ENCODE measurements around the gene ZNF394.
A peak's percentile ranks its signal among the peaks of the same experiment; 100 is the strongest.

The ZNF394 gene

DNA sequence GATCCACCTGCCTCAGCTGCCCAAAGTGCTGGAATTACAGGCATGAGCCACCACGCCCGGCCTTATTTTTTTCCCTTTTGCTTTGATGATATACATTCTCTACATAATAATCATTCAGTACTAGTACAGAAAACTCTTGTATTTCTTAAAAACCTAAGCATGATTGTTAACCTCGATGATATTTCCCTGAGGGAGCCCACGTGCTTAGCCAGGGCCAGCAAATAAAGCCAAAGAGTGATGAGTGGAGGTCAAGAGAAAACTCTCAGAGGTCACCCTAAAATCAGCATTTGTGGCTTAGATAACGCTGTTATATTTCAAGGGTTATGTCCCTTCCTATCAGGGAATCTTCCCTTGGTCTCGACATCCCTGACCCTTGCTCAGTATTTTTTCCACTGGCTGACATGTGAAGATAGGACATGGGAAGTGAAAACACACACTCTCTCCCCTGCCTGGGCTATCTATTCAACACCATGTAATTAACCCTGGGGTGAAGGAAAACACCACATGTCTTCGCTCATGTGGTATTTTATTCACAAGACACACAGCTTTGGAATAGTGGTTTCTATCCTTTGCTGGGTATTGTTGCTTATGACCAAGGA, 39.2 kb upstream of the ZNF394 start:
- TF ChIP-seq, protein P1, sequence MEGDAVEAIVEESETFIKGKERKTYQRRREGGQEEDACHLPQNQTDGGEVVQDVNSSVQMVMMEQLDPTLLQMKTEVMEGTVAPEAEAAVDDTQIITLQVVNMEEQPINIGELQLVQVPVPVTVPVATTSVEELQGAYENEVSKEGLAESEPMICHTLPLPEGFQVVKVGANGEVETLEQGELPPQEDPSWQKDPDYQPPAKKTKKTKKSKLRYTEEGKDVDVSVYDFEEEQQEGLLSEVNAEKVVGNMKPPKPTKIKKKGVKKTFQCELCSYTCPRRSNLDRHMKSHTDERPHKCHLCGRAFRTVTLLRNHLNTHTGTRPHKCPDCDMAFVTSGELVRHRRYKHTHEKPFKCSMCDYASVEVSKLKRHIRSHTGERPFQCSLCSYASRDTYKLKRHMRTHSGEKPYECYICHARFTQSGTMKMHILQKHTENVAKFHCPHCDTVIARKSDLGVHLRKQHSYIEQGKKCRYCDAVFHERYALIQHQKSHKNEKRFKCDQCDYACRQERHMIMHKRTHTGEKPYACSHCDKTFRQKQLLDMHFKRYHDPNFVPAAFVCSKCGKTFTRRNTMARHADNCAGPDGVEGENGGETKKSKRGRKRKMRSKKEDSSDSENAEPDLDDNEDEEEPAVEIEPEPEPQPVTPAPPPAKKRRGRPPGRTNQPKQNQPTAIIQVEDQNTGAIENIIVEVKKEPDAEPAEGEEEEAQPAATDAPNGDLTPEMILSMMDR (IDR thresholded peaks at IDR 0.05; ENCODE audit: insufficient read depth, low read length, missing control alignments) = no peak
- ChIA-PET CTCF (interaction anchor here (0.7 to 0.9 kb wide), 2 partner anchors 8 to 160 kb away, joined by 3 read pairs; no protein-coding TSS in a partner anchor), POLR2A (no interaction called here)
- H3K4me3 ChIP-seq (ENCODE audit: low read depth, low read length) = no peak overlapping the region
- no peak for DNase-seq (ENCODE audit: low read depth, low spot score)

DNA sequence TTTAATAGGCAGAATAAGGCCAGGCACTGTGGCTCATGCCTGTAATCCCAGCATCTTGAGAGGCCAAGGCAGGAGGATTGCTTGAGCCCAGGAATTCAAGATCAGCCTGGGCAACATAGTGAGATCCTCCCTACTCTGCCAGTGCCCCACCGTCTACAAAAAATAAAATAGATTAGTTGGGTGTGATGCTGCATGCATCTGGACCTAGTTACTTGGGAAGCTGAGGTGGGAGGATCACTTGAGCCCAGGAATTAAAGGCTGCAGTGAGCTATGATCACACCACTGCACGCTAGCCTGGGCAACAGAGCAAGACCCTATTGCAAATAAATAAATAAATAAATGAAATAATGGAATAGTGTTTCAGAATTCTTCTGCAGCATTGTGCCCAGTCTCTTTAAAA, 35.6 kb upstream of the ZNF394 start:
- ChIA-PET CTCF (no interaction called here), POLR2A (no interaction called here)
- TF ChIP-seq, protein P1 (IDR thresholded peaks at IDR 0.05; ENCODE audit: insufficient read depth, low read length, missing control alignments) = no peak
- DNase-seq (ENCODE audit: low read depth, low spot score) = no peak
- no peak overlapping the region for H3K4me3 ChIP-seq (ENCODE audit: low read depth, low read length)

DNA sequence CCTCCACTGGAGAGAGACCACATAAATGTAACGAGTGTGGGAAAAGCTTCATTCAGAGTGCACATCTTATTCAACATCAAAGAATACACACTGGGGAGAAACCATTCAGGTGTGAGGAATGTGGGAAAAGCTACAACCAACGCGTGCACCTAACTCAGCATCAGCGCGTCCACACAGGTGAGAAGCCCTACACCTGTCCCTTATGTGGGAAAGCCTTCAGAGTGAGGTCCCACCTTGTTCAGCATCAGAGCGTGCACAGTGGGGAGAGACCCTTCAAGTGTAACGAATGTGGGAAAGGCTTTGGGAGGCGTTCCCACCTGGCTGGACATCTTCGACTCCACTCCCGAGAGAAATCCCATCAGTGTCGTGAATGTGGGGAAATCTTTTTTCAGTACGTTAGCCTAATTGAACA, 31.3 kb upstream of the ZNF394 start:
- ChIA-PET CTCF (interaction anchor here (1.4 kb wide), 1 partner anchor 9 kb away, joined by 3 read pairs; no protein-coding TSS in a partner anchor), POLR2A (interaction anchor here (0.7 kb wide), 1 partner anchor 41 kb away, joined by 3 read pairs; no protein-coding TSS in a partner anchor)
- no peak overlapping the region for H3K4me3 ChIP-seq (ENCODE audit: low read depth, low read length)
- TF ChIP-seq, protein P1 (IDR thresholded peaks at IDR 0.05; ENCODE audit: insufficient read depth, low read length, missing control alignments) = no peak
- DNase-seq (ENCODE audit: low read depth, low spot score) = no peak

DNA sequence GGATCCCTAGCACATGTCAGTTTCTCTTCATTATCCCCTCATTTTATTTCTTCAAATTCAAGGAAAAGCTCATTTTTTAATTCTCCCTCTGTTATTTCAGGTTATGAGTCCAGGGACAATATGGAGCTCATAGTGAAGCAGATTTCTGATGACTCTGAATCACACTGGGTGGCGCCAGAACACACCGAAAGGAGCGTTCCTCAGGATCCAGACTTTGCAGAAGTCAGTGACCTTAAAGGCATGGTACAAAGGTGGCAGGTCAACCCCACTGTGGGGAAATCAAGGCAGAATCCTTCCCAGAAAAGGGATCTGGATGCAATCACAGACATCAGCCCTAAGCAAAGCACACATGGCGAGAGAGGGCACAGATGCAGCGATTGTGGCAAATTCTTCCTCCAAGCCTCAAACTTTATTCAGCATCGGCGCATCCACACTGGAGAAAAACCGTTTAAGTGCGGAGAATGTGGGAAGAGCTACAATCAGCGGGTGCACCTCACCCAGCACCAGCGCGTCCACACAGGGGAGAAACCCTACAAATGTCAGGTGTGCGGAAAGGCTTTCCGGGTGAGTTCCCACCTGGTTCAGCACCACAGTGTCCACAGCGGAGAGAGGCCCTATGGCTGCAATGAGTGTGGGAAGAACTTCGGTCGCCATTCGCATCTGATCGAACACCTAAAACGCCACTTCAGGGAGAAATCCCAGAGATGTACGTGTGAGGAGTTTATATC, 25.8 kb upstream of the ZNF394 start:
- TF ChIP-seq, protein P1 (IDR thresholded peaks at IDR 0.05; ENCODE audit: insufficient read depth, low read length, missing control alignments) = peak; percentile 7
- ChIA-PET POLR2A (no interaction called here), CTCF (interaction anchor here (0.8 to 3.5 kb wide), 11 partner anchors 9 to 468 kb away, joined by 3 to 17 read pairs (median 4); partner anchors contain the start of gene ZSCAN25)
- H3K4me3 ChIP-seq (ENCODE audit: low read depth, low read length) = no peak overlapping the region
- no peak for DNase-seq (ENCODE audit: low read depth, low spot score)

DNA sequence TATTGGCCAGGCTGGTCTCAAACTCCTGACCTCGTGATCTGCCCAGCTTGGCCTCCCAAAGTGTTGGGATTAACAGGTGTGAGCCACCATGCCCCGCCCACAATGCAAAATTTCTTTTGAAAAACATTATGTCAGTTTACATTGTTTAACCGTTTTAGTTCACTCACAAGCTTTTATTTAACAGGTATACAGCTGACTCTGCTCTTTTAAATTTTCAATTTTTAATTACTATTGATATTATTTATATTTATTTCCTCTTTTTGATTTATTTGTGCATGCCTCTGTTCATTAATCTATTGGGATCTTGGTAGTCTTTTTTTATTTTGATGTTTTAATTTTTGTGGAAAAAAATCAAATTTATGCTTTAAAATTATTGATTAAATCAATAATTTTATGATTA, 21.3 kb upstream of the ZNF394 start:
- DNase-seq (ENCODE audit: low read depth, low spot score) = no peak
- no peak overlapping the region for H3K4me3 ChIP-seq (ENCODE audit: low read depth, low read length)
- TF ChIP-seq, protein P1 (IDR thresholded peaks at IDR 0.05; ENCODE audit: insufficient read depth, low read length, missing control alignments) = no peak
- ChIA-PET POLR2A (no interaction called here), CTCF (no interaction called here)

DNA sequence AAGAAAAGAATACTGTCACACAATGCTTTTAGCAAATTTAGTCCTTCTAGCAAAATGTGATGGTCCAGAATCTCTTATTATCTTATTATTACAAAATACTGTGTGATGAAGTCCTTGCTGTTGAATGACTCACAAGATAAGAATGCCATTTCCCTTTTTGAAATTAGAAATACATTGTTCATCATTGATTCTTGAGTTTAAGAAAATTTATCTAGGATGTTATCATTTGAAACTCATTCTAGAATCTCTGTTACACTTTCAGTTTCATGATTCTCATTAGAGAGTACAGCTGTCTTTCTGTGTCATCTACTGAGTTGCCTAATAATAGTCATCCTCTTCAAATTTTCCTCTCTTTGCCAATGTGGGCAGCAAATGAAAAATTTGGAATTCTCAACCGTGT, 14.0 kb upstream of the ZNF394 start:
- H3K4me3 ChIP-seq (ENCODE audit: low read depth, low read length) = no peak overlapping the region
- DNase-seq (ENCODE audit: low read depth, low spot score) = no peak
- ChIA-PET CTCF (interaction anchor here (1.2 to 1.5 kb wide), 4 partner anchors 9 to 179 kb away, joined by 3 to 4 read pairs (median 3); partner anchors contain the start of genes ZKSCAN5 and ZSCAN25), POLR2A (interaction anchor here (1.1 kb wide), 1 partner anchor 9 kb away, joined by 4 read pairs; the partner anchor contains the start of gene ZKSCAN5)
- TF ChIP-seq, protein P1 (IDR thresholded peaks at IDR 0.05; ENCODE audit: insufficient read depth, low read length, missing control alignments) = no peak
